Measurements from ENCODE around the gene SMYD1.

The SMYD1 gene

GRCh38 chr2:88148929-88149438 is 81.4 kb downstream of the SMYD1 start:
- no peak overlapping the region for H3K23ac ChIP-seq (ENCODE audit: low read depth, low read length, poor library complexity)
- H3K27me3 ChIP-seq (ENCODE audit: control insufficient read depth in 3 of 3, insufficient read depth in 3 of 3, low read depth in 1 of 3, low read length in 3 of 3), result no peaks in the 10 kb centered on the region
- no peak overlapping the region for H3K27ac ChIP-seq (replicated peaks; ENCODE audit: low read length)
- no peak overlapping the region for H2AK5ac ChIP-seq (ENCODE audit: low read depth, low read length)
- no peak overlapping the region for H3K4me3 ChIP-seq (ENCODE audit: low read length in 2 of 2)
- H3K14ac ChIP-seq (ENCODE audit: low read length), result no peak overlapping the region
- H2BK15ac ChIP-seq (ENCODE audit: low read length), result no peak overlapping the region
- H3K4me2 ChIP-seq (ENCODE audit: insufficient read depth, low read length, poor library complexity, severe bottlenecking), result no peak overlapping the region
- H2BK120ac ChIP-seq (ENCODE audit: low read depth, low read length), result no peak overlapping the region
- no peak overlapping the region for H3K9ac ChIP-seq (ENCODE audit: low read depth, low read length, poor library complexity)
- peaks cover 3% of the 10 kb centered on the region in 2 donors for H3K9me3 ChIP-seq (replicated peaks in 1 of 2; ENCODE audit: control insufficient read depth in 2 of 2, insufficient read depth in 1 of 2, low read depth in 1 of 2, low read length in 2 of 2)
- no peak overlapping the region for H4K8ac ChIP-seq (ENCODE audit: low read depth, low read length)
- no peaks in the 10 kb centered on the region for H3K79me1 ChIP-seq (ENCODE audit: low read depth, low read length)
- H4K91ac ChIP-seq (ENCODE audit: low read depth, low read length, poor library complexity), result no peak overlapping the region
- no peaks in the 10 kb centered on the region for H3K36me3 ChIP-seq (replicated peaks in 1 of 2; ENCODE audit: control insufficient read depth in 2 of 2, insufficient read depth in 2 of 2, low read length in 2 of 2)
- no peak overlapping the region for H2BK5ac ChIP-seq (ENCODE audit: low read length)
- H3K4me1 ChIP-seq (ENCODE audit: control insufficient read depth in 2 of 2, insufficient read depth in 1 of 2, low read depth in 1 of 2, low read length in 2 of 2), result no peaks in the 10 kb centered on the region
- H3K18ac ChIP-seq (ENCODE audit: low read length), result no peak overlapping the region
- H2AFZ ChIP-seq (ENCODE audit: low read length), result no peak overlapping the region
- no peak for DNase-seq (ENCODE audit: low spot score)
- no peak overlapping the region for H2BK12ac ChIP-seq (ENCODE audit: low read length)
- no peak overlapping the region for H3K4ac ChIP-seq (ENCODE audit: low read length)

DNA sequence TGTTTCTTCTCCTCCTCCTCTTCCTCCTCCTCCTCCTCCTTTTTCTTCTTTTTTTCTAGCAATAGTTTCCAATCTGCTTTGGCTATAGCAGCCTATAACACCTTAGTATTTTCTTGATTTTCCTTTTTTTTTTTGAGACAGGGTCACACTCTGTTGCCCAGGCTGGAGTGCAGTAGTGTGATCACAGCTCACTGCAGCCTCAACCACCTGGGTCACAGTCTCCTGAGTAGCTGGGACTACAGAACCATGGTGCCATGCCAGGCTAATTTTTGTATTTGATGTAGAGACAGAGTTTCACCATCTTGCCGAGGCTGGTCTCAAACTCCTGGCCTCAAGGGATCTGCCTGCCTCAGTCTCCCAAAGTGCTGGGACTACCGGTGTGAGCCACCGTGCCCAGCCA is 91.9 kb downstream of the SMYD1 start:
- Histone ChIP-seq H2BK15ac (ENCODE audit: low read length) (no peak overlapping the region), H4K8ac (ENCODE audit: low read depth, low read length) (no peak overlapping the region), H2BK12ac (ENCODE audit: low read length) (no peak overlapping the region), H2AK5ac (ENCODE audit: low read depth, low read length) (no peak overlapping the region), H3K9me3 (replicated peaks in 1 of 2; ENCODE audit: control insufficient read depth in 2 of 2, insufficient read depth in 1 of 2, low read depth in 1 of 2, low read length in 2 of 2) (no peaks in the 10 kb centered on the region), H3K18ac (ENCODE audit: low read length) (no peak overlapping the region), H3K4ac (ENCODE audit: low read length) (no peak overlapping the region), H3K23ac (ENCODE audit: low read depth, low read length, poor library complexity) (no peak overlapping the region), H3K4me1 (ENCODE audit: control insufficient read depth in 2 of 2, insufficient read depth in 1 of 2, low read depth in 1 of 2, low read length in 2 of 2) (no peaks in the 10 kb centered on the region), H3K79me1 (ENCODE audit: low read depth, low read length) (no peaks in the 10 kb centered on the region), H3K36me3 (replicated peaks in 1 of 2; ENCODE audit: control insufficient read depth in 2 of 2, insufficient read depth in 2 of 2, low read length in 2 of 2) (no peaks in the 10 kb centered on the region), H3K4me2 (ENCODE audit: insufficient read depth, low read length, poor library complexity, severe bottlenecking) (no peak overlapping the region), H2BK120ac (ENCODE audit: low read depth, low read length) (no peak overlapping the region), H3K4me3 (ENCODE audit: low read length in 2 of 2) (no peak overlapping the region), H2AFZ (ENCODE audit: low read length) (no peak overlapping the region), H3K9ac (ENCODE audit: low read depth, low read length, poor library complexity) (no peak overlapping the region), H3K14ac (ENCODE audit: low read length) (no peak overlapping the region), H3K27ac (replicated peaks; ENCODE audit: low read length) (no peak overlapping the region), H2BK5ac (ENCODE audit: low read length) (no peak overlapping the region), H3K27me3 (ENCODE audit: control insufficient read depth in 3 of 3, insufficient read depth in 3 of 3, low read depth in 1 of 3, low read length in 3 of 3) (no peaks in the 10 kb centered on the region), H4K91ac (ENCODE audit: low read depth, low read length, poor library complexity) (no peak overlapping the region)
- no CpG with 5 or more reads among the region's 3 CpGs for WGBS, 2 donors (ENCODE audit: extremely low coverage in 2 of 2, insufficient read length in 2 of 2, insufficient replicate concordance in 1 of 2)
- DNase-seq (ENCODE audit: low spot score), result no peak

DNA sequence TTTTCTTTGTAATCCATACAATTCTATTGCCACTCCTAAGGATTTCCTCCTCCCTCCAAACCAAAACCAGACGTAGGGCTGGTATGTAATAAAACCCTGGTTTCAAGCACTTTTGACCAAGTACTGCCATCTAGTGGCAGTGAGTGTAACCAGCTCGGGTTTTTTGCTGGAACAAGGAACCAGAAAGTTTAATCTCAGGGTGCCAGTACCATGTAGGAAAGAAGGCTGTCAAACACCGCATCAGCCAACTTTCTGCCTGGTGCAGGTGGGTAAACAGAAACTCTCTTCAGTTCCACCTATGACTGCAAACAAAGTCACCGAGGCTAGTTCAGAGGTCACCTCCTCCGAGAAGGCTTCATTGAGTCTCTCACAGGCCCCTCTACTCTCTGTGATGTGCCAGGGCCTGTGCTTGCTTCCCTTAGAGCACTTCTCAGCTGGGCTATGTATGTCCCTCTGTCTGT is 92.4 kb downstream of the SMYD1 start:
- WGBS, 2 donors (ENCODE audit: extremely low coverage in 2 of 2, insufficient read length in 2 of 2, insufficient replicate concordance in 1 of 2), result no CpG with 5 or more reads among the region's 5 CpGs
- H3K79me1 ChIP-seq (ENCODE audit: low read depth, low read length), result no peaks in the 10 kb centered on the region
- H3K36me3 ChIP-seq (replicated peaks in 1 of 2; ENCODE audit: control insufficient read depth in 2 of 2, insufficient read depth in 2 of 2, low read length in 2 of 2), result no peaks in the 10 kb centered on the region
- H2AFZ ChIP-seq (ENCODE audit: low read length), result no peak overlapping the region
- no peak overlapping the region for H3K9ac ChIP-seq (ENCODE audit: low read depth, low read length, poor library complexity)
- no peak overlapping the region for H3K14ac ChIP-seq (ENCODE audit: low read length)
- H3K27ac ChIP-seq (replicated peaks; ENCODE audit: low read length), result no peak overlapping the region
- peak; percentile 51 for DNase-seq (ENCODE audit: low spot score)
- no peak overlapping the region for H3K23ac ChIP-seq (ENCODE audit: low read depth, low read length, poor library complexity)
- H4K8ac ChIP-seq (ENCODE audit: low read depth, low read length), result no peak overlapping the region
- no peak overlapping the region for H4K91ac ChIP-seq (ENCODE audit: low read depth, low read length, poor library complexity)
- H3K9me3 ChIP-seq (replicated peaks in 1 of 2; ENCODE audit: control insufficient read depth in 2 of 2, insufficient read depth in 1 of 2, low read depth in 1 of 2, low read length in 2 of 2), result no peaks in the 10 kb centered on the region
- no peaks in the 10 kb centered on the region for H3K27me3 ChIP-seq (ENCODE audit: control insufficient read depth in 3 of 3, insufficient read depth in 3 of 3, low read depth in 1 of 3, low read length in 3 of 3)
- H3K18ac ChIP-seq (ENCODE audit: low read length), result no peak overlapping the region
- H3K4ac ChIP-seq (ENCODE audit: low read length), result no peak overlapping the region
- no peaks in the 10 kb centered on the region for H3K4me1 ChIP-seq (ENCODE audit: control insufficient read depth in 2 of 2, insufficient read depth in 1 of 2, low read depth in 1 of 2, low read length in 2 of 2)
- H2BK12ac ChIP-seq (ENCODE audit: low read length), result no peak overlapping the region
- H2BK120ac ChIP-seq (ENCODE audit: low read depth, low read length), result no peak overlapping the region
- H3K4me3 ChIP-seq (ENCODE audit: low read length in 2 of 2), result no peak overlapping the region
- no peak overlapping the region for H2BK5ac ChIP-seq (ENCODE audit: low read length)
- H2BK15ac ChIP-seq (ENCODE audit: low read length), result no peak overlapping the region
- no peak overlapping the region for H2AK5ac ChIP-seq (ENCODE audit: low read depth, low read length)
- H3K4me2 ChIP-seq (ENCODE audit: insufficient read depth, low read length, poor library complexity, severe bottlenecking), result no peak overlapping the region

- no peak overlapping the region for H2BK5ac ChIP-seq (ENCODE audit: low read length)
- H3K9ac ChIP-seq (ENCODE audit: low read depth, low read length, poor library complexity), result no peak overlapping the region
- no peak overlapping the region for H4K91ac ChIP-seq (ENCODE audit: low read depth, low read length, poor library complexity)
- WGBS, 2 donors (ENCODE audit: extremely low coverage in 2 of 2, insufficient read length in 2 of 2, insufficient replicate concordance in 1 of 2), result no CpG with 5 or more reads among the region's 7 CpGs
- H3K4me3 ChIP-seq (ENCODE audit: low read length in 2 of 2), result no peak overlapping the region
- H3K4ac ChIP-seq (ENCODE audit: low read length), result no peak overlapping the region
- H3K18ac ChIP-seq (ENCODE audit: low read length), result no peak overlapping the region
- no peak overlapping the region for H2AK5ac ChIP-seq (ENCODE audit: low read depth, low read length)
- no peak for DNase-seq (ENCODE audit: low spot score)
- H3K79me1 ChIP-seq (ENCODE audit: low read depth, low read length), result no peaks in the 10 kb centered on the region
- H3K9me3 ChIP-seq (replicated peaks in 1 of 2; ENCODE audit: control insufficient read depth in 2 of 2, insufficient read depth in 1 of 2, low read depth in 1 of 2, low read length in 2 of 2), result no peaks in the 10 kb centered on the region
- no peak overlapping the region for H3K23ac ChIP-seq (ENCODE audit: low read depth, low read length, poor library complexity)
- H3K4me2 ChIP-seq (ENCODE audit: insufficient read depth, low read length, poor library complexity, severe bottlenecking), result no peak overlapping the region
- H3K27me3 ChIP-seq (ENCODE audit: control insufficient read depth in 3 of 3, insufficient read depth in 3 of 3, low read depth in 1 of 3, low read length in 3 of 3), result peaks cover 0 to 3% (median 0%) of the 10 kb centered on the region in 3 experiments
- H3K36me3 ChIP-seq (replicated peaks in 1 of 2; ENCODE audit: control insufficient read depth in 2 of 2, insufficient read depth in 2 of 2, low read length in 2 of 2), result no peaks in the 10 kb centered on the region
- no peak overlapping the region for H2BK12ac ChIP-seq (ENCODE audit: low read length)
- H3K4me1 ChIP-seq (ENCODE audit: control insufficient read depth in 2 of 2, insufficient read depth in 1 of 2, low read depth in 1 of 2, low read length in 2 of 2), result no peaks in the 10 kb centered on the region
- H3K27ac ChIP-seq (replicated peaks; ENCODE audit: low read length), result no peak overlapping the region
- H2BK15ac ChIP-seq (ENCODE audit: low read length), result no peak overlapping the region
- H2AFZ ChIP-seq (ENCODE audit: low read length), result no peak overlapping the region
- no peak overlapping the region for H4K8ac ChIP-seq (ENCODE audit: low read depth, low read length)
- no peak overlapping the region for H3K14ac ChIP-seq (ENCODE audit: low read length)
- no peak overlapping the region for H2BK120ac ChIP-seq (ENCODE audit: low read depth, low read length)
These were observed 92.9 kb downstream of the SMYD1 start for GRCh38 chr2:88160517-88160916.
